ENCODE measurements around the gene PALD1. TPM values are rescaled to one million over a fixed set of nuclear protein-coding genes. Genes with fewer than 3 reads are reported as not detected.

The PALD1 gene
- total RNA-seq, 1 donor from 2014 or later: 3.9 TPM

DNA sequence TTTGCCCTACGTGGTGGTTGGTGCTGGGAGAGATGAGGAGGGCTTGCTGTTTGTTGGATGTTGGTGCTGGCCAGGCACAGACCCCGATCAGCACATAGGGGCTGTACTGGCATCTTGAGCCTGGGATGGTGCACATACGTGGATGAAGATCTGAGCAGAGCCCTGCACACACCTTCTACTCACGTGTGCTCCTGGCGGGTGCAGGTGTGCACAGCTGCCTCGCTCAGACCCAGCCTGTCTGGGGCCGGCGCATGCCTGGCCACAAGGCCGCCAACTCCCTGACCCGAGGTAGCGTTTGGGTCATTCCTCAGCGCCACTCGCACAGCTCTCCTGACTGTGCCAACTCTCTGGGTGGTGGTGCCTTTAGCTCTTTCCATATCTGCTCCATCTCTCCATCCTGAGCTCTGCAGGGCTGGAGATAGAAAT lies 18.6 kb downstream of the PALD1 start:
- no peaks in the 10 kb centered on the region for H3K27me3 ChIP-seq (ENCODE audit: control insufficient read depth, insufficient read depth, low read length)
- TF ChIP-seq, protein P1, sequence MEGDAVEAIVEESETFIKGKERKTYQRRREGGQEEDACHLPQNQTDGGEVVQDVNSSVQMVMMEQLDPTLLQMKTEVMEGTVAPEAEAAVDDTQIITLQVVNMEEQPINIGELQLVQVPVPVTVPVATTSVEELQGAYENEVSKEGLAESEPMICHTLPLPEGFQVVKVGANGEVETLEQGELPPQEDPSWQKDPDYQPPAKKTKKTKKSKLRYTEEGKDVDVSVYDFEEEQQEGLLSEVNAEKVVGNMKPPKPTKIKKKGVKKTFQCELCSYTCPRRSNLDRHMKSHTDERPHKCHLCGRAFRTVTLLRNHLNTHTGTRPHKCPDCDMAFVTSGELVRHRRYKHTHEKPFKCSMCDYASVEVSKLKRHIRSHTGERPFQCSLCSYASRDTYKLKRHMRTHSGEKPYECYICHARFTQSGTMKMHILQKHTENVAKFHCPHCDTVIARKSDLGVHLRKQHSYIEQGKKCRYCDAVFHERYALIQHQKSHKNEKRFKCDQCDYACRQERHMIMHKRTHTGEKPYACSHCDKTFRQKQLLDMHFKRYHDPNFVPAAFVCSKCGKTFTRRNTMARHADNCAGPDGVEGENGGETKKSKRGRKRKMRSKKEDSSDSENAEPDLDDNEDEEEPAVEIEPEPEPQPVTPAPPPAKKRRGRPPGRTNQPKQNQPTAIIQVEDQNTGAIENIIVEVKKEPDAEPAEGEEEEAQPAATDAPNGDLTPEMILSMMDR (IDR thresholded peaks at IDR 0.05; ENCODE audit: insufficient read depth, low read length, poor library complexity, severe bottlenecking): no peak
- DNase-seq (ENCODE audit: low read depth): no peak

DNA sequence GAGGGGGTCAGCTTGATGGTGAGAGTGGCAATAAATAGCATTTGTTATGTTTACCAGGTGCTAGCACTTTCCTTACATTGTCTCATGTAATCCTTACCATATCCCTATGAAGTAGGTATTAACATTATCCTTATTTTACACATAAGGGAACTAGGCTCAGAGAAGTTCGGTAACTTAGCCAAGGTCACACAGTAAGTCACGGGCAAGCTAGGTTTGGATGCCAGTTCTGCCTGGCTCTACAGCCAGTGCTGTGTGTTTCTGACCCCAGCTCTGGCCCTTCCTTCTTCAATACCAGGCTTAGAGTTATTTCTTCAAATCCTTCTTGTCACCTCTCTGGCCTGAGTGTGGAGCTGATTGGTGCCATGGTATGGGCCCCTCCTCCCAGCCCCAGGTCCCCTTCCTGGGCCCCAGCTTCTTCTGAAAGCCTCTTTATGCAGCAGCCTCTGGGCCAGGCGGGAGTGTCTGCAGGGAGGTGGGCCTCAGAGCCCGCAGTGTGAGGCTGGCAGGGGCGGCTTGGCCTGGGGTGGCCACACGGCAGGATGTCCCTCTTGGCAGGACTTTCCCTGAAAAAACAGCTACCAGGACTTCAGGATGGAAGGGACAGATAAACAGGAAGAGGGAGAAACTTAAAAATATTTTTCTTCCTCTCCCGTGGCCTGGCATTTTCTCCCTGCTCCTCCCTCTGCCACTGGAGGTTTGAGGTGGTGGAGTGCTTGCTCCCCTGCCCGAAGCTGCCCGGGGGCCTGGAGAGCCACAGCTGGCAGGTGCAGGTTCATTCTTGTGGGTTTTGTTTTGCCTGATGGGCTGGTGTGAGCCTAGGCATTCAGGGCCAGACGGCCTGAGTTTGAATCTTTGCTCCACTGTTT lies 20.6 kb downstream of the PALD1 start:
- TF ChIP-seq, protein P1 (IDR thresholded peaks at IDR 0.05; ENCODE audit: insufficient read depth, low read length, poor library complexity, severe bottlenecking): no peak
- H3K27me3 ChIP-seq (ENCODE audit: control insufficient read depth, insufficient read depth, low read length): no peaks in the 10 kb centered on the region
- H3K36me3 ChIP-seq (ENCODE audit: control insufficient read depth, insufficient read depth, low read length): no peaks in the 10 kb centered on the region
- DNase-seq (ENCODE audit: low read depth): no peak
- no peak overlapping the region for H3K4me3 ChIP-seq (ENCODE audit: low read depth, low read length)

More for the DNA sequence above, 18.6 kb downstream of the PALD1 start:
- no peak overlapping the region for H3K4me3 ChIP-seq (ENCODE audit: low read depth, low read length)
- no peaks in the 10 kb centered on the region for H3K36me3 ChIP-seq (ENCODE audit: control insufficient read depth, insufficient read depth, low read length)

DNA sequence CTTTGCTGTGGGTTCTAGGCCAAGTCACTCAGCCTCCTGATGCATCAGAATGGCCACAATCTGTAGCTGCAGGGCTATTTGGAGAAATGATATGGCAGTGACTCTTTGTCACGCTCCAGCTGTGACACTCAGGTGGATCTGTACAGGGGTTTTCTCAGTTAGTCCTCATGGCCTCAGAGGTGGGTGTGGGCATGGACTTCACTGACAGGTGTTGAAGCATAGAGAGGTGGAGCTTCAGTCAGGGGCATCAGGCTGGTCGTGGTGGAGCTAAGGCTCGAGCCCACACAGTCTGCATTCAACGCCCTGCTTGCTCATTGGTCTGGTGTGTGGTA lies 21.2 kb downstream of the PALD1 start:
- TF ChIP-seq, protein P1 (IDR thresholded peaks at IDR 0.05; ENCODE audit: insufficient read depth, low read length, poor library complexity, severe bottlenecking): no peak
- DNase-seq (ENCODE audit: low read depth): no peak
- no peak overlapping the region for H3K4me3 ChIP-seq (ENCODE audit: low read depth, low read length)
- H3K27me3 ChIP-seq (ENCODE audit: control insufficient read depth, insufficient read depth, low read length): no peaks in the 10 kb centered on the region
- H3K36me3 ChIP-seq (ENCODE audit: control insufficient read depth, insufficient read depth, low read length): no peaks in the 10 kb centered on the region

DNA sequence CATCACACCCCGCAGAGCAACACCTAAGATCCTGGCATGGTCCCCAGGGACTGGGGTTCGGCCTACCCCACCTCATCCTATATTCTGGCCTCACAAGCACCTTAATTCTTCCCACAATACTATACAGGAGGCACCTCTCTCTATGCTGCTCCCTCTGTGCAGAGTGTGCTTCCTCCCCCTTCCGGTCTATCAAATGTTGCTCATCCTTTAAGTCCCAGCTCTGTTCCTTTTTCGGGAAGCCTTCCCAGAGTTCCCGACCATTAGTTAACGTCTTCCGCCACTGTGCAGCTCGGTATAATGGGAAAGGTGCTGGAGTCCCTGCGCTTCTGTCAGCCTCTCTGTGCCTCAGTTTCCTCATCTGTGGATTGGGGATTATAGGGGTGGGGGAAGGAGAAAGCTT lies 21.8 kb downstream of the PALD1 start:
- TF ChIP-seq, protein P1 (IDR thresholded peaks at IDR 0.05; ENCODE audit: insufficient read depth, low read length, poor library complexity, severe bottlenecking): no peak
- no peak overlapping the region for H3K4me3 ChIP-seq (ENCODE audit: low read depth, low read length)
- no peaks in the 10 kb centered on the region for H3K27me3 ChIP-seq (ENCODE audit: control insufficient read depth, insufficient read depth, low read length)
- no peak for DNase-seq (ENCODE audit: low read depth)
- H3K36me3 ChIP-seq (ENCODE audit: control insufficient read depth, insufficient read depth, low read length): no peaks in the 10 kb centered on the region

DNA sequence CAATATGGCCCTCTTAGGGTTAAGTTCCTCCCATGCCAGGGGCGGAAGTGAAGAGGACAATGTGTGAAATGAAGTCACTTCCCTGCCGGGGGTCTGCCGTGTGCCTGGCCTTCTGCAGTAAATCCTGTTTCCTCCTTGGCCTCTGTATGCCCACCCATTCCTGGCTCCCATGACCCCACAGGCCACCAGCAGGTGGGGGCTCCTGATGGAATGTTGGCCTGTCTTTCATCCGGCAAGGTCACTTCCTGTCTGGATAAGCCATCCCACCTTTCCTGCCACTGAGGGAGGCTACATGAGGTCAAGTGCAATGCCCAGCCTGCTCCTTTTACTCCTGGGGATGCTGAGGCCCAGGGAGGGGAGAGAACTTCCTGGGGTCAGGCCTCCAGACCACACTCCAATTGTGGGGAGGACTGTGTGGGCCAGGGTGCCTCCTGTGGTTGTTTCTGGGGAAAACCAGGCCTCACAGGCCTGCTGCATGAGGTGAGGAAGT lies 22.3 kb downstream of the PALD1 start:
- Histone ChIP-seq H3K4me3 (ENCODE audit: low read depth, low read length) (no peak overlapping the region), H3K27me3 (ENCODE audit: control insufficient read depth, insufficient read depth, low read length) (no peaks in the 10 kb centered on the region), H3K36me3 (ENCODE audit: control insufficient read depth, insufficient read depth, low read length) (no peaks in the 10 kb centered on the region)
- DNase-seq (ENCODE audit: low read depth): no peak
- TF ChIP-seq, protein P1 (IDR thresholded peaks at IDR 0.05; ENCODE audit: insufficient read depth, low read length, poor library complexity, severe bottlenecking): no peak

Data from kidney epithelial cell (primary cell).